GM19438 (cell line): Measurements from ENCODE around the gene GMPS.

Source experiments
- ATAC-seq: cut with Tn5 transposase; IDR thresholded peaks from one replicate; pipeline ENCODE4 v1.9.1; 2021; ENCODE audit warnings: low read depth; ENCODE audit not compliant: unreplicated experiment

Gene GMPS

GRCh38 chr3:155989536-155989935, 119.1 kb downstream of the GMPS start:
- ATAC-seq, result no peak

GRCh38 chr3:155991212-155991611, 120.8 kb downstream of the GMPS start:
- ATAC-seq, result no peak

- ATAC-seq, result no peak
Observed at GRCh38 chr3:155991847-155992246, 121.4 kb downstream of the GMPS start.
